ENCODE measurements around the gene ZCCHC2.

The ZCCHC2 gene

DNA sequence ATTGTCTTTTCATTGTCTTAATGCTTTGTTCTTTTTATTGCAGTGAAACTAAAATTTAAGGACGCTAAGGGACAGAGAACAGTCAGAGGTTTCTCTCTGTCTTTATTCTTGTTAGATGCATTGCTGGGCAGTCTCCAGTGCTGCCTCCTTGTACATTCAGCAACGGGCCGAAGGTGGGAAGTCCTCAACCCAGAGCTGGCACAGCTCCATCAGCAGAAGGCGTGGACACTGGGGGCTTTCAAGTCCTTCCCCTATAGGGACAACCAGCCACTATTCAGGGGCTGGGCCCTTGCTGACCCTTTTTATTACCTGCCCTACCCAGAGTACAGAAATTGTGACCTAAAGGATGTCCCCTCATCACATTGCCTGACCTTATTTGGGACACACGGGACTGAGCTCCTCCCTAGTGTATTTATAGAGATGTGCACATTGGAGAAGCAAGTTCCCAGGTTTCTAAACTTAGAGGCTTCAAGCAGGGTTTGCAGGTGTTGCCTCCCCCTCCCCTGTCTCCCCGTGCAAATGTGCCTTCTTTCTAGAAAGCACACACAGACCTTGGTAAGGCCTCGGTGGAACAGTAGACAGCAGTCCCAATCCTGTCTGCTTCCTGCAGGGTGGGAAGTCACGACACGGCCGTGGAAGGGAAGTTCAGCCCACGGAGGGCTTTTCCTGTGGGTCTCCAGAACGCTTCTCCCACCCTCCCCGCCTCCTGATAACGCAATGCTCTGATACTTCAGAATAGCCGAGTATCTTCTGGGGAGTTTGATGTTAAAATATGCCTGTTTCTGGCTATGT is 68.2 kb downstream of the ZCCHC2 start:
- no peak for DNase-seq
- in situ Hi-C loops (cut with HindIII; ENCODE audit: low pct_ligation_motif_present, low pct_unique_long_range_greater_than_20kb, low sequenced_read_pairs), result no loop called here

- no peak for DNase-seq
- in situ Hi-C loops (cut with HindIII; ENCODE audit: low pct_ligation_motif_present, low pct_unique_long_range_greater_than_20kb, low sequenced_read_pairs), result no loop called here
Observed at GRCh38 chr18:62596145-62597005, 73.5 kb downstream of the ZCCHC2 start.

- no peak for DNase-seq
- in situ Hi-C loops (cut with HindIII; ENCODE audit: low pct_ligation_motif_present, low pct_unique_long_range_greater_than_20kb, low sequenced_read_pairs), result no loop called here
Observed at GRCh38 chr18:62601871-62602270, 79.0 kb downstream of the ZCCHC2 start.

DNA sequence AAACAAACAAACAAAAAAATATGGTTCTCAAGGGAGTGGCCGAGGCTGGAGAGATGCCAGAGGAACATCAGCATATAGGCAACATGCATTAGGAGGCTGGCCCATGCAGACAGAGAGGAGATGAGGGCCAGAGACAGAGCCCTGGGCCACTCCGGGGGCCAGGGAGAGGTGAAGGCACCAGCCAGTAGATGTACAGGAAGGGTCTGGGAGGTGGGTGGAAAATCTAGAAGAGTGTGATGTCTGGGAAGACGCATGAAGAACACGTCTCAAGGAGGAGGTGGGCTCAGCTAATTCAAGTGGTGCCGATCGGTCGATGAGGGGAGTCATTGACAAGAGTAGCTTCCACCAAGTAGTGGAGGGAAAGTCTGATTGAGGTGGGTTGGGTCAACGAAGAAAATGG is 79.9 kb downstream of the ZCCHC2 start:
- in situ Hi-C loops (cut with HindIII; ENCODE audit: low pct_ligation_motif_present, low pct_unique_long_range_greater_than_20kb, low sequenced_read_pairs), result no loop called here
- DNase-seq, result no peak

DNA sequence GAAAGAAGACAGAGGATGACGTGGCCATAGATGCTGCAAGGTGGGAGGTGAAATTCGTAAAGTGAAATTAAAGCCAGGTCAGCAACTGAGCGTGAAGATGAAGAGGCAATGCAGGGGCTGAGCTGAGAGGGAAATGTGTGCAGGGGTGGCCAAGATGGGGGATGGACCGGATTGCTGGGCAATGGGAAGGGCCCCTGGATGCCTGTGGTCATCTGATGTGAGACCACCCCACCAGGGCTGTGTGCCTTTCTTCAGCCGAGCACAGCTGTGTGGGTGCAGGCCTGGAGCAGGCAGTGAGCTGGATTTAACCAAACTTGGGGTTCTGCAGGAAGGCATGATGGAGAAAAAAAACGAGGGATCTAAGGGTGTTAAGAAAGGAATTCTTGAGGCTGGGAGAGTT is 80.4 kb downstream of the ZCCHC2 start:
- DNase-seq, result no peak
- in situ Hi-C loops (cut with HindIII; ENCODE audit: low pct_ligation_motif_present, low pct_unique_long_range_greater_than_20kb, low sequenced_read_pairs), result no loop called here

DNA sequence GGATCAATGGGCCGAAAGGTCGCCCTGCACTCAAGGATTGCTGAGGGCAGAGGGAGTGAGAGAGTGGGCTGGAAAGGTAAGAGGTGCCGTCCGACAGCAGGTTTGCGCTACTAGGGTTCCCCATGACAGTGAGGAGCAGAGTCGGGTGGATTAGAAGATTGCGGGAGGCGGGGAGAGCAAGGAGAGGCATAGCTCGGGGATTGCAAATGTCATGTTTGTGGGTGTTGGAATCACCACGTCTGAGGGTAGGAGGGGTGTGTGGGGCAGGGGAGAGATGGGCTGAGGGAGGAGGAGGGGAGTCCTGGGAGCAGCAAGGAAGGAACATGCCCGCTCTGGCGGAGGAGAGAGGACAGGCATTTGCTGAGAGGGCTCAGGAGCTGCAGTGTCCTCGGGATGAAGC is 81.2 kb downstream of the ZCCHC2 start:
- in situ Hi-C loops (cut with HindIII; ENCODE audit: low pct_ligation_motif_present, low pct_unique_long_range_greater_than_20kb, low sequenced_read_pairs), result no loop called here
- no peak for DNase-seq

GRCh38 chr18:62605685-62606084 is 82.9 kb downstream of the ZCCHC2 start:
- no peak for DNase-seq
- in situ Hi-C loops (cut with HindIII; ENCODE audit: low pct_ligation_motif_present, low pct_unique_long_range_greater_than_20kb, low sequenced_read_pairs), result no loop called here

DNA sequence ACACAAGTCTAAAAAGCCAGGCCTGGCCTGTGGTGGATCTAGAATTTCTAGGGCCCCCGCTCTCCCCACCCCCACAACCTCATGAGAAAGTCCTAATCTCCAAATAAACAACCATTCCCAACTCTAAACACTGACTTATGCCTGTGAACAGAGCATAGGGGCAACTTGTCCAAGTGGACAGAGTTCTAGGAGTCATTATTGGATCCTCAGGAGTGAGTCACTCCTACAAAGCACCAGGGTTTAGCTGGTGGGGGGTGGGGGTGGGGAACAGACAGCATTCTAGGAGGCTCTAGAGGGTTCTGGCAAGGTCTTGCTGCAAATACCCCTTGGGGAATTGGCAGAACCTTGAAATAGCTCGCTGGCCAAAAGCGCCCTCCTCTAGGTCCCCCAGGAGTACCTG is 83.3 kb downstream of the ZCCHC2 start:
- in situ Hi-C loops (cut with HindIII; ENCODE audit: low pct_ligation_motif_present, low pct_unique_long_range_greater_than_20kb, low sequenced_read_pairs), result no loop called here

GRCh38 chr18:62607302-62607701 is 84.5 kb downstream of the ZCCHC2 start:
- DNase-seq, result no peak
- in situ Hi-C loops (cut with HindIII; ENCODE audit: low pct_ligation_motif_present, low pct_unique_long_range_greater_than_20kb, low sequenced_read_pairs), result no loop called here

More for the DNA sequence above, 83.3 kb downstream of the ZCCHC2 start:
- DNase-seq, result no peak

DNA sequence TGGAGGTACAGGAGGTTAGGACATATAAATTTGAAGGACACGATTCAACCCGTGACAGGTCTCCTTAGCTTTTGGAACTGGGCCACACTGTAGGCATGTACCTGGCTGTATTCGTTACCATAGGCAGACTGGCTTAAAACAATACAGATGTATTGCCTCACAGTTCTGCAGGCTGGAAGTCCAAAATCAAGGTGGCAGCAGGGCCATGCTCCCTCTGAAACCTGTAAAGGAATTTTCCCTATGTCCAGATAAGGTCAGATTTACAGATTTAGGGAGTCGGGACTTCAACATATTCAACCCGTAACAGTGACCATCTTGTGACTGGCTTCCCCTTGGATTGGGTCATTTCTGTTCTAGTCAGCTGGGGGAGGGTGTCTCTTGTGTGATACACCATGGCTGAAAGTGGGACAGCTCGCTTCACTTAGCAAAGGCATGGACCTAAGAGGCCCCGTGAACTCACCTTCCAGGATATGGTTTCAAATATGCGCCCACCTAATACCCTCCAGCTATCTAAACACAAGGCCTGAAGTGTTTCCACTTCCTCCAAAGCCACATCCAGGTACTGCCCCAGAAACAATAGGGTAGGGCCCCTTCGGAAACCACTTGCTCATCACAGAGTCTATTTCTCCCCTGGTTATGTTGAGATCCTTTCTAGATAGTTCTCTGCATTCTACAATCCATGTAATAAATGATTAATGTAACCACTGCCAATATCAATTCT is 85.0 kb downstream of the ZCCHC2 start:
- in situ Hi-C loops (cut with HindIII; ENCODE audit: low pct_ligation_motif_present, low pct_unique_long_range_greater_than_20kb, low sequenced_read_pairs), result no loop called here
- DNase-seq, result no peak

DNA sequence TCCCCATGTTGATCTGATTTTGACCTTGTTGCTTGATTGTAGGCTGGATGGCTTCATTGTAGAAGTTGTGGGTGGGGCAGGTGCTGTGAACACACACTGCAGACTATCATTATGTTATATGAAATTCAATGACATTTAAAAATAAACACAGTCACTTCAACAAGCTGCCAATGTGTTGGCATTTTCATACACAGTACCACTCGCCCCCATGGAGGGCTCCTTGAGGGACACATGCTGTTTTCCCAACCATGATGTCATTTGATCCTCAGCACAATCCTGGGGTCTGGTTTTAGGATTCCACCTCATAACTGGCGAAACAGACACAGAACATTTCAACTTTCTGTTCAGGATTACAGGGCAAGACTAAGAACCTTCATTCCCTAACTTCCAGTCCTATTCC is 86.9 kb downstream of the ZCCHC2 start:
- DNase-seq, result no peak
- in situ Hi-C loops (cut with HindIII; ENCODE audit: low pct_ligation_motif_present, low pct_unique_long_range_greater_than_20kb, low sequenced_read_pairs), result no loop called here

- in situ Hi-C loops (cut with HindIII; ENCODE audit: low pct_ligation_motif_present, low pct_unique_long_range_greater_than_20kb, low sequenced_read_pairs), result no loop called here
- no peak for DNase-seq
Observed at GRCh38 chr18:62610351-62610700, 87.5 kb downstream of the ZCCHC2 start.

GRCh38 chr18:62610701-62611411 is 88.0 kb downstream of the ZCCHC2 start:
- in situ Hi-C loops (cut with HindIII; ENCODE audit: low pct_ligation_motif_present, low pct_unique_long_range_greater_than_20kb, low sequenced_read_pairs), result no loop called here

GRCh38 chr18:62611453-62612288 is 88.8 kb downstream of the ZCCHC2 start:
- DNase-seq, result no peak
- in situ Hi-C loops (cut with HindIII; ENCODE audit: low pct_ligation_motif_present, low pct_unique_long_range_greater_than_20kb, low sequenced_read_pairs), result no loop called here

More at GRCh38 chr18:62610701-62611411, 88.0 kb downstream of the ZCCHC2 start:
- no peak for DNase-seq

DNA sequence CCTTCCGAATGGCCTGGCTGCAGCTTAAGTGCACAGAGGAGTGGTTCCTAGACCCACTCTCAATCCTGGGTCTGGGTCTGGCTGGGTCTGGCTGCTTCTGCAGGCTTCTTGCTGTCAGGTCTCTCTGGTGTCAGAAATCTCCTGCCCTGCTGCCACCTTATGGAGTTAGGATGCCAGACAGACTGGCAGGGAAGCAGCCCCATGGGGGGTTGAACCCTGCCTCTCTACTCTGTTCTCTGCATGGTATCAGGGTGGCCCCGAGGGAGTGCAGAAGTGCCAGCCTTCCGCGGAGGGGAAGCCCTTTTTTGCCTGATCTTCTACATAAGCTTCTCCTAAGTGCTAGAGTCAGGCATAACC is 89.4 kb downstream of the ZCCHC2 start:
- in situ Hi-C loops (cut with HindIII; ENCODE audit: low pct_ligation_motif_present, low pct_unique_long_range_greater_than_20kb, low sequenced_read_pairs), result no loop called here
- DNase-seq, result no peak

DNA sequence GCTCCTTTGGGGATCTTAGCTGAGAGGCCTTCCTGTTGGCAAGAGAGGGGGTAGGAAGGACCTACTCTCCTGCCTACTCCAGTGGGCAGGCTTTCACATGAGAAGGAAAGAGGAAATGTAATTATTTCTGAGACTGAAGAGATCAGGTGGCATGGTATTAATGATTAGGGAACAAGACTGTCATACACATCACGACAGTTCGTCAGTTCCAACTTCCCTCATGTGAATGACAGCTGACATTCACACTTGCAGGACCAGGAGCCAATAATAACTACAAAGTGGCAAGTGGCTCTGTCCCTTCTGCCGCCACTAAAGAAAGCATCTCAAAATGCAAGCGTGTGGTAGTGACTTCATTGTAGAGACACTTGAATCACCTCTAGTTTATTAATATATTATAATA is 90.0 kb downstream of the ZCCHC2 start:
- no peak for DNase-seq
- in situ Hi-C loops (cut with HindIII; ENCODE audit: low pct_ligation_motif_present, low pct_unique_long_range_greater_than_20kb, low sequenced_read_pairs), result no loop called here

GRCh38 chr18:62614494-62614893 is 91.7 kb downstream of the ZCCHC2 start:
- in situ Hi-C loops (cut with HindIII; ENCODE audit: low pct_ligation_motif_present, low pct_unique_long_range_greater_than_20kb, low sequenced_read_pairs), result no loop called here
- DNase-seq, result no peak

- DNase-seq, result no peak
- in situ Hi-C loops (cut with HindIII; ENCODE audit: low pct_ligation_motif_present, low pct_unique_long_range_greater_than_20kb, low sequenced_read_pairs), result no loop called here
Observed at GRCh38 chr18:62616331-62616805, 93.5 kb downstream of the ZCCHC2 start.

Data from ACHN (cell line).